CD14-positive monocyte (primary cell): ENCODE measurements around the gene TSPAN16. TPM values are rescaled to one million over a fixed set of nuclear protein-coding genes. Genes with fewer than 3 reads are reported as not detected.

ENCODE experiments used
- DNase-seq, 3 donors: peaks; one replicate each; pipeline ENCODE4 v3.0.0-alpha.2; 2011 to 2022
- H2AFZ ChIP-seq: 2 replicates; pipeline ENCODE4 v1.6.0; 2012; ENCODE audit warnings: mild to moderate bottlenecking, low read depth, low read length, inconsistent platforms; ENCODE audit not compliant: insufficient read depth, poor library complexity, severe bottlenecking
- H3K27ac ChIP-seq, 2 donors: 1 replicate in 1 of 2; 2 replicates in 1 of 2; pipeline ENCODE4 v1.5.1; 2012 to 2013; ENCODE audit warnings: low read length in 2 of 2, control low read depth in 1 of 2, inconsistent platforms in 1 of 2, low read depth in 1 of 2, mild to moderate bottlenecking in 1 of 2
- H3K27me3 ChIP-seq, 2 donors: one replicate each; pipeline versions ENCODE4 v1.6.0 to v1.6.1; 2011 to 2013; ENCODE audit warnings: low read length in 2 of 2; ENCODE audit not compliant: control insufficient read depth in 2 of 2, insufficient read depth in 2 of 2
- H3K36me3 ChIP-seq, 2 donors: replicated peaks in 1 of 2; 1 replicate in 1 of 2; 2 replicates in 1 of 2; pipeline versions ENCODE4 v1.5.1 to v1.6.1; 2012 to 2013; ENCODE audit warnings: low read length in 2 of 2, control low read depth in 1 of 2, inconsistent platforms in 1 of 2, mild to moderate bottlenecking in 1 of 2; ENCODE audit not compliant: insufficient read depth in 2 of 2, control insufficient read depth in 1 of 2
- H3K4me1 ChIP-seq, 2 donors: 1 replicate in 1 of 2; 2 replicates in 1 of 2; pipeline versions ENCODE4 v1.5.1 to v1.6.1; 2012 to 2013; ENCODE audit warnings: low read length in 2 of 2, control low read depth in 1 of 2, inconsistent platforms in 1 of 2, mild to moderate bottlenecking in 1 of 2, moderate library complexity in 1 of 2; ENCODE audit not compliant: insufficient read depth in 2 of 2, control insufficient read depth in 1 of 2
- H3K4me2 ChIP-seq: replicated peaks from 2 replicates; pipeline ENCODE3; 2012; ENCODE audit warnings: low read length, moderate library complexity, mild to moderate bottlenecking; ENCODE audit not compliant: poor library complexity, severe bottlenecking; ENCODE audit errors: extremely low read depth
- H3K4me3 ChIP-seq, 3 experiments: fragments of 200-600 bp in 1 of 3; sonication (generic) in 1 of 3; replicated peaks in 1 of 3; 1 replicate in 2 of 3; 2 replicates in 1 of 3; pipeline ENCODE4 v1.5.1; 2011 to 2013; ENCODE audit warnings: low read length in 3 of 3, mild to moderate bottlenecking in 3 of 3, control low read depth in 2 of 3, low read depth in 2 of 3, inconsistent platforms in 1 of 3, moderate library complexity in 1 of 3
- H3K79me2 ChIP-seq: 2 replicates; pipeline ENCODE4 v1.6.0; 2012; ENCODE audit warnings: mild to moderate bottlenecking, control low read depth, inconsistent platforms, low read length, moderate library complexity; ENCODE audit not compliant: insufficient read depth
- H3K9ac ChIP-seq: 2 replicates; pipeline ENCODE4 v1.6.0; 2017; ENCODE audit warnings: low read length, mild to moderate bottlenecking; ENCODE audit not compliant: insufficient read depth, poor library complexity, severe bottlenecking
- H3K9me3 ChIP-seq, 2 donors: replicated peaks in 1 of 2; 1 replicate in 1 of 2; 2 replicates in 1 of 2; pipeline versions ENCODE4 v1.5.1 to v1.6.1; 2012 to 2013; ENCODE audit warnings: low read length in 2 of 2, control low read depth in 1 of 2; ENCODE audit not compliant: control insufficient read depth in 1 of 2, insufficient read depth in 1 of 2
- H4K20me1 ChIP-seq: 2 replicates; pipeline ENCODE4 v1.6.0; 2012; ENCODE audit warnings: mild to moderate bottlenecking, low read length, control low read depth, moderate library complexity; ENCODE audit not compliant: insufficient read depth
- H3K27ac Mint-ChIP-seq, 7 donors: one replicate each; pipeline ENCODE4 v1.8.0; 2020; ENCODE audit warnings: mild to moderate bottlenecking in 7 of 7, mixed read lengths in 7 of 7, moderate library complexity in 6 of 7, inconsistent platforms in 2 of 7
- H3K27me3 Mint-ChIP-seq, 3 donors: one replicate each; pipeline ENCODE4 v1.8.0; 2021 to 2022; ENCODE audit warnings: low read depth in 3 of 3, mild to moderate bottlenecking in 3 of 3, mixed read lengths in 3 of 3, moderate library complexity in 3 of 3, inconsistent platforms in 1 of 3
- H3K36me3 Mint-ChIP-seq, 2 donors: one replicate each; pipeline ENCODE4 v1.8.0; 2020; ENCODE audit warnings: mixed read lengths in 2 of 2, inconsistent platforms in 1 of 2, mild to moderate bottlenecking in 1 of 2
- H3K4me1 Mint-ChIP-seq: one replicate; pipeline ENCODE4 v1.8.0; 2020; ENCODE audit warnings: mild to moderate bottlenecking, mixed read lengths
- H3K4me3 Mint-ChIP-seq, 2 donors: one replicate each; pipeline ENCODE4 v1.8.0; 2020; ENCODE audit warnings: mild to moderate bottlenecking in 2 of 2, mixed read lengths in 2 of 2, moderate library complexity in 1 of 2
- H3K9me3 Mint-ChIP-seq, 7 donors: one replicate each; pipeline ENCODE4 v1.8.0; 2020 to 2022; ENCODE audit warnings: mixed read lengths in 7 of 7, mild to moderate bottlenecking in 6 of 7, moderate library complexity in 6 of 7, inconsistent platforms in 2 of 7
- WGBS: methylation state at CpG from one replicate; pipeline ENCODE4 v1.1.5; 2013; ENCODE audit warnings: missing lambda C conversion rate; ENCODE audit not compliant: insufficient coverage; 5-methylcytosine and 5-hydroxymethylcytosine counted together
- intact Hi-C, 2 donors: fragments of 100-400 bp; cut with micrococcal nuclease; formaldehyde crosslinking; loops; one replicate each; pipeline versions ENCODE4 v1.15.0 to v1.15.1; 2023
- polyA plus RNA-seq, 3 donors: library from polyadenylated mRNA; depleted of rRNA in 1 of 3; unstranded in 2 of 3; stranded (reverse) in 1 of 3; fragments of 300-500 nt in 2 of 3; fragments of >200 nt in 1 of 3; fragmentation: Illumina TruSeq in 2 of 3; gene quantifications; 1 replicate in 2 of 3; 2 replicates in 1 of 3; pipeline ENCODE4 v1.2.3, GENCODE V29; 2012 to 2021
- TF ChIP-seq, protein P1 (sequence below): fragments of 200-600 bp; IDR thresholded peaks from one replicate; pipeline ENCODE4 v1.8.0; 2022; ENCODE audit warnings: antibody characterized with exemption, mild to moderate bottlenecking

TSPAN16 gene
- polyA plus RNA-seq, 3 donors: 0.08 to 0.31 TPM; not detected in 1

DNA sequence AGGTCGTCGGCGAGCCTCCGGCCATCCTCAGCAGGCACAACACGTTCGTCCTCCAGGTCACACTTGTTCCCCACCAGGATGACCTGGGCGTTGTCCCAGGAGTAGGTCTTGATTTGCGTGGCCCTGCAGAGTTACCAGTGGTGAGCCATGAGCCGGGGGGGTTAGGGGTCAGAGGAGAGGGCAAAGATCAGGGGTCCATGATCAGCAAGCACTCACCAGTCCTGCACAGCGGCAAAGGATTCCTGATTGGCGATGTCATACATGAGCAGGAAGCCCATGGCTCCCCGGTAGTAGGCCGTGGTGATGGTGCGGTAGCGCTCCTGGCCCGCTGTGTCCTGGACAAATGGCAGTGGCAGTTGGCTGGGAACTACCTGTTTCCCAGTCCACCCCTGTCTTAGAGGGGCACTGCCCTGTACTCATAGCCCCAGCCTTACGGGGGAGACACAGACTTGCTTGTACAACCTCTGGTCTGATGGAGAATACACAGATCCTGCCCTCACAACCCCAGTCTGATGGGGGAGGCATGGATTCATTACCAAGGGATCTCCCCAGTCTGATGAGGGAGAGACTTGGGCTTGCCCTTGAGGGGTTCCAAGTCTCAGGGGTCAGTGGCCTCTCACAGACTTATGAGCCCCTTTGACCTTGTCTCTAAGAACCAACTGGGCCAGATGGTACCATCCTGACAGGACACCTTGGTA lies 39.6 kb downstream of the TSPAN16 start:
- peaks cover 95% of the 10 kb centered on the region for H3K79me2 ChIP-seq
- H3K4me1 ChIP-seq: peaks cover 36 to 49% of the 10 kb centered on the region in 2 donors
- peaks cover 31% of the 10 kb centered on the region for H3K4me1 Mint-ChIP-seq
- H3K4me3 ChIP-seq: no peak overlapping the region
- no peak overlapping the region for H3K9ac ChIP-seq
- no peak for DNase-seq
- intact Hi-C loops: loop anchor here (5.0 kb wide), 2 partner anchors 37 to 38 kb away; partner anchors contain the start of genes SWSAP1 (in 1 of the 2) and TSPAN16 (in 1 of the 2)
- H3K9me3 ChIP-seq: no peaks in the 10 kb centered on the region
- H3K36me3 ChIP-seq: peaks cover 56 to 60% of the 10 kb centered on the region in 2 donors
- no peak overlapping the region for H3K4me3 Mint-ChIP-seq
- 95% methylated on average over 16 of the region's 17 CpGs for WGBS
- TF ChIP-seq, protein P1, sequence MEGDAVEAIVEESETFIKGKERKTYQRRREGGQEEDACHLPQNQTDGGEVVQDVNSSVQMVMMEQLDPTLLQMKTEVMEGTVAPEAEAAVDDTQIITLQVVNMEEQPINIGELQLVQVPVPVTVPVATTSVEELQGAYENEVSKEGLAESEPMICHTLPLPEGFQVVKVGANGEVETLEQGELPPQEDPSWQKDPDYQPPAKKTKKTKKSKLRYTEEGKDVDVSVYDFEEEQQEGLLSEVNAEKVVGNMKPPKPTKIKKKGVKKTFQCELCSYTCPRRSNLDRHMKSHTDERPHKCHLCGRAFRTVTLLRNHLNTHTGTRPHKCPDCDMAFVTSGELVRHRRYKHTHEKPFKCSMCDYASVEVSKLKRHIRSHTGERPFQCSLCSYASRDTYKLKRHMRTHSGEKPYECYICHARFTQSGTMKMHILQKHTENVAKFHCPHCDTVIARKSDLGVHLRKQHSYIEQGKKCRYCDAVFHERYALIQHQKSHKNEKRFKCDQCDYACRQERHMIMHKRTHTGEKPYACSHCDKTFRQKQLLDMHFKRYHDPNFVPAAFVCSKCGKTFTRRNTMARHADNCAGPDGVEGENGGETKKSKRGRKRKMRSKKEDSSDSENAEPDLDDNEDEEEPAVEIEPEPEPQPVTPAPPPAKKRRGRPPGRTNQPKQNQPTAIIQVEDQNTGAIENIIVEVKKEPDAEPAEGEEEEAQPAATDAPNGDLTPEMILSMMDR: no peak
- H3K9me3 Mint-ChIP-seq: peaks cover 0 to 6% (median 0%) of the 10 kb centered on the region in 7 donors
- H3K27ac ChIP-seq: peak overlapping the region in 1 of 2 donors; percentile 49
- H3K27me3 ChIP-seq: no peaks in the 10 kb centered on the region
- H4K20me1 ChIP-seq: peaks cover 87% of the 10 kb centered on the region
- no peak overlapping the region for H3K4me2 ChIP-seq
- peaks cover 52 to 74% of the 10 kb centered on the region in 2 donors for H3K36me3 Mint-ChIP-seq
- peaks cover 0 to 2% (median 0%) of the 10 kb centered on the region in 3 donors for H3K27me3 Mint-ChIP-seq
- no peak overlapping the region for H2AFZ ChIP-seq
- peak overlapping the region in 5 of 7 donors; percentile 6 to 81 (median 40) for H3K27ac Mint-ChIP-seq

DNA sequence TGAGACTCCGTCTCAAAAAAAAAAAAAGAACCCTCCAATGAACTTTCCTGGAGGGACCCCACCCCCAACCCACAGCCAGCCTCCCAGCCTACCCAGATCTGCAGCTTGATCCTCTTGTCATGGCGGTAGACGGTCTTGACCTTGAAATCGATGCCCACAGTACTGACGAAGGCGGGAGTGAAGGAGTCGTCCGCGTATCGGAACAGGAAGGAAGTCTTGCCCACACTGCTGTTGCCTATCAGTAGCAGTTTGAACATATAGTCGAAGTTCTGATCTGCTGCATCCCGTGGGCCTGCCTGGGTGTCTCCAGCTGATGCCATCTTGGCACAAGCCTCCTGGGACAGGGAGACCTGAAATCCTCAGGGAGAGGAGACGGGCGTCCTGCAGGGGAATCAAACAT lies 41.1 kb downstream of the TSPAN16 start:
- no peak overlapping the region for H2AFZ ChIP-seq
- Mint-ChIP-seq H3K4me1 (peaks cover 31% of the 10 kb centered on the region), H3K36me3 (peaks cover 47 to 71% of the 10 kb centered on the region in 2 donors), H3K9me3 (peaks cover 0 to 6% (median 0%) of the 10 kb centered on the region in 7 donors), H3K27ac (peak overlapping the region; percentile 47 to 96 (median 77)), H3K27me3 (peaks cover 0 to 2% (median 0%) of the 10 kb centered on the region in 3 donors), H3K4me3 (peak overlapping the region; percentile 91 to 99)
- WGBS: 11% methylated on average over 14 of the region's 14 CpGs
- H3K9ac ChIP-seq: peak overlapping the region; percentile 1
- H3K27me3 ChIP-seq: no peaks in the 10 kb centered on the region
- peaks cover 72% of the 10 kb centered on the region for H4K20me1 ChIP-seq
- H3K36me3 ChIP-seq: peaks cover 46 to 54% of the 10 kb centered on the region in 2 donors
- peak in 1 of 3 donors; percentile 33 for DNase-seq
- peak overlapping the region; percentile 5 to 99 (median 98) for H3K4me3 ChIP-seq
- TF ChIP-seq, protein P1: no peak
- H3K4me2 ChIP-seq: peak overlapping the region; percentile 88
- H3K79me2 ChIP-seq: peaks cover 80% of the 10 kb centered on the region
- intact Hi-C loops: loop anchor here (5.0 kb wide), 2 partner anchors 35 to 40 kb away; partner anchors contain the start of genes SWSAP1 (in 1 of the 2) and TSPAN16 (in 1 of the 2)
- H3K27ac ChIP-seq: peak overlapping the region; percentile 16 to 85
- peaks cover 0 to 6% of the 10 kb centered on the region in 2 donors for H3K9me3 ChIP-seq
- peaks cover 36 to 54% of the 10 kb centered on the region in 2 donors for H3K4me1 ChIP-seq
